SK-N-MC (cell line): ENCODE results near the gene MFSD1.
A peak's percentile ranks its signal among the peaks of the same experiment; 100 is the strongest.
"Not testable (repeated sequence)": the region's sequence is repeated elsewhere in the genome, so short reads cannot be mapped to it uniquely, and the experiment has no call there.

Source experiments
- DNase-seq: peaks from one replicate; pipeline ENCODE4 v3.0.0-alpha.2; 2011; ENCODE audit warnings: low read depth, low spot score
- H3K27ac ChIP-seq: fragments of 200-600 bp; sonication (generic); 2 replicates; pipeline ENCODE4 v1.5.1; 2016; ENCODE audit warnings: mixed run types
- H3K36me3 ChIP-seq: fragments of 200-600 bp; sonication (generic); 2 replicates; pipeline ENCODE4 v1.6.1; 2017; ENCODE audit warnings: antibody characterized with exemption, low read length, mixed read lengths; ENCODE audit not compliant: insufficient read depth
- H3K4me3 ChIP-seq: fragments of 200-600 bp; sonication (generic); 2 replicates; pipeline ENCODE4 v1.5.1; 2016
- H3K9ac ChIP-seq: fragments of 200-600 bp; sonication (generic); 2 replicates; pipeline ENCODE4 v1.8.0; 2017; ENCODE audit warnings: mixed run types, mixed read lengths; ENCODE audit not compliant: insufficient read length
- H3K9me3 ChIP-seq: fragments of 200-600 bp; sonication (generic); 2 replicates; pipeline ENCODE4 v1.6.1; 2017; ENCODE audit warnings: low read depth, mild to moderate bottlenecking, antibody characterized with exemption, low read length, moderate library complexity, mixed read lengths
- EZH2 ChIP-seq: fragments of 200-600 bp; sonication (generic); IDR thresholded peaks from one replicate; pipeline ENCODE4 v1.6.1; 2017; ENCODE audit warnings: antibody characterized with exemption
- FOXP2 ChIP-seq: optimal IDR thresholded peaks from 2 replicates; pipeline ENCODE3; 2011; ENCODE audit warnings: mild to moderate bottlenecking, moderate library complexity; ENCODE audit not compliant: insufficient read depth; ENCODE audit errors: extremely low read length, control extremely low read depth
- POLR2AphosphoS5 ChIP-seq: IDR thresholded peaks from 2 replicates; pipeline ENCODE4 v1.6.1; 2012; ENCODE audit warnings: mild to moderate bottlenecking, low read depth, low read length, borderline replicate concordance

The MFSD1 gene

DNA sequence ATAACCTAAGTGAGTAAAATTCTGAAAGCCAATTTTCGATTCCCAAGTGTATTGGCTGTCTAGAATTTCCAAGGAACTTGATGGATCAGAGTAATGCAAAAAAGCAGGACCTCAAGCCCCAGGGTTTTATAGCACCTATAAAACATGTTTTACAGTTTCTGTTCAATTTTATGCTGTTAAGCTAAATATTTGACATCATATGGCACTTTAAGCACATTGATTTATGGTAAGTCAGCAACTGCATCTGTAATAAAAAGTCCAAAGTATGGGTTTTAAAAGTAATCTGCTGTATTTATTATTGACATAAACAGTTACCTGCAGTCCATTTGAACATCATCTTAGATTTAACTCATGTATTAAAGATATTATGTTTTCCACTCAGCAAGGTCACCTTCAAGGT, 20.0 kb upstream of the MFSD1 start:
- TF ChIP-seq EZH2 (no peak), POLR2AphosphoS5 (no peak), FOXP2 (no peak)
- H3K9me3 ChIP-seq = no peaks in the 10 kb centered on the region
- no peak overlapping the region for H3K27ac ChIP-seq
- DNase-seq = no peak
- no peak overlapping the region for H3K4me3 ChIP-seq
- no peak overlapping the region for H3K9ac ChIP-seq
- H3K36me3 ChIP-seq = no peaks in the 10 kb centered on the region

DNA sequence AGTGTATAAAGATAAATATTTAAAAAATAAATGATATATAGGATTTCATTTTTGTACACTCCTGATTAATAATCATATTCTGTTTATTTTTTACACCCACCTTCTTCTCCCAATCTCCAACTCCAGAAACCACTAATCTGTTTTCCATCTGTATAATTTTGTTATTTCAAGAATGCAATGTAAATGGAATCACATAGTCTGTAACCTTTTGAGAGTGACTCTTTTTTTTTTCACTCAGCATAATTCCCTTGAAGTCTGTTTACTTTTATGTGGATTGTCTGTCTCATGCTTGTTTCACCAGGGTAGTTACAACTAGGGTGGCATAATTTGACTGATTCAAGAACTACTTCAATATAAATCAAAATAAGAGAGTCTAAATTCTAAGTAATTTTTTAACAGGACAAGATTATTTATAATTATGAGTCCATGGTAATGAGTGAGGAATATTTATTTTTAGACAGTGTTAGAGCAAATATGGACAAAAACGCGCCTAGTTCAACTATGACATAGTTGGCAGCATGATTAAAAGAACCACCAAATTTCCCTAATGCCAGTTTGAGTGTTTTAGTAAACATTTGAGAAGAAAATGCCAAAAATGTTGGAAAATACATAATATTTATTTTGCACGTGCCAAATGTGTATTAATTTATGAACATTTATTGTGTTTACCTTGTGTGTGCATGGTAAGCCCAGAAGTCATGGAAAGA, 19.4 kb upstream of the MFSD1 start:
- Histone ChIP-seq H3K4me3 (no peak overlapping the region), H3K9ac (no peak overlapping the region), H3K9me3 (no peaks in the 10 kb centered on the region), H3K27ac (no peak overlapping the region), H3K36me3 (no peaks in the 10 kb centered on the region)
- TF ChIP-seq POLR2AphosphoS5 (no peak), EZH2 (no peak), FOXP2 (no peak)
- DNase-seq = no peak

DNA sequence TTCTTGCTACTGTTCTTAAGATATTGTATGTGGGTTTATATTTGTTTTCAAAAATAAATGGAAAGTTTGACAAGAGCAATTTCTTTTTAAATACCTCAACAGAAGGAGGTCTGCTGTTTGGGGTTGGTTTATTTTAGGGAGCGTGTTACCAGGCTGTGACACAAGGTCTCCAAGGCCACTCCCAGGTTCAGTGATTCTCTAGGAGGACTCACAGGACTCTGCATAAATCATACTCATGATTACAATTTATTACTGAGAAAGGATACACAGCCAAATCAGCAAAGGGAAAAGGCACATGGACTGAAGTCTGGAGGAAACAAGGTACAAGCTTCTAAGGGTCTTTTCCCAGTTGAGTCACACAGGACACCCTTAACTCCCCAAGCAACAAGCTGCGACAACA, 18.8 kb upstream of the MFSD1 start:
- no peak for DNase-seq
- H3K9me3 ChIP-seq = no peaks in the 10 kb centered on the region
- TF ChIP-seq POLR2AphosphoS5 = no peak
- no peak for TF ChIP-seq EZH2
- no peak for TF ChIP-seq FOXP2
- no peak overlapping the region for H3K27ac ChIP-seq
- no peak overlapping the region for H3K4me3 ChIP-seq
- H3K9ac ChIP-seq = no peak overlapping the region
- H3K36me3 ChIP-seq = no peaks in the 10 kb centered on the region

DNA sequence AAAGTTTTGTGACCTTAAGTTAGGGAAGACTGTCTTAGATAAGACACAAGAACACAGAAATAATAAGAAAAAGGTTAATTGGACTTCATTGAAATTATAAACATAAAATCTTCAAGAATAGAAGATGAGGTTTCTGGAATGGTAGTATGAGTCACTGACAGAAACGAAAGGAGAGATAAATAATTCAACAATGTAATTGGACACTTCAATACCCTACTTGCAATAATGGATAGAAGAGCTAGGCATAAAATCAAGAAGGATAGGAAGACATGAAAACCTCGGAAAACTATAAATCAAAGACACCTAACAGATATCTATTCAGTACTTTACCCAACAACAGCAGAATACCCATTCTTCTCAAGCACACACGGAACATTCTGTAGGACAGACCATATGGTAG, 15.9 kb upstream of the MFSD1 start:
- H3K36me3 ChIP-seq = no peaks in the 10 kb centered on the region
- no peak for DNase-seq
- H3K4me3 ChIP-seq = no peak overlapping the region
- TF ChIP-seq POLR2AphosphoS5 = no peak
- no peak for TF ChIP-seq EZH2
- TF ChIP-seq FOXP2 = no peak
- H3K27ac ChIP-seq = no peak overlapping the region
- H3K9ac ChIP-seq = no peak overlapping the region
- H3K9me3 ChIP-seq = no peaks in the 10 kb centered on the region

DNA sequence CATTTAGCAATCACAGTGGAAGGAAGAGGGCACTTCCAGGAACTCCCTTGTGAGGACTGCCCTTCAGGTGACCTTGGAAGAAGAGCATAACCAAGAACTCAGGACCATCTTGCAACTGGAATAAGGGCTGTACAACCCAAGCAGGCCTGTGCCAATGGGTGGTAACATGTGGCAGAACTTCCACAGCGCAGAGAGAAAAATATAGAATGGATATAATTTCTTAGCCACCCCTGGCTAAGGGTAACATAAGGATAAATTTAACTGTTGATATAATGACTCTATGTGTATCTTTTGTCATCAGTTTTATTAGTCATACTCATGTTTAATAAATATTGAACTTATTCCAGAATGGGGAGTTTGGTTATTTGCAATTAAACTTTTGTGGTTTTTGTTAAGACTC, 13.4 kb upstream of the MFSD1 start:
- H3K4me3 ChIP-seq = no peak overlapping the region
- DNase-seq = no peak
- TF ChIP-seq POLR2AphosphoS5 = no peak
- TF ChIP-seq FOXP2 = no peak
- TF ChIP-seq EZH2 = no peak
- H3K9me3 ChIP-seq = no peaks in the 10 kb centered on the region
- H3K36me3 ChIP-seq = no peaks in the 10 kb centered on the region
- H3K9ac ChIP-seq = no peak overlapping the region
- no peak overlapping the region for H3K27ac ChIP-seq

DNA sequence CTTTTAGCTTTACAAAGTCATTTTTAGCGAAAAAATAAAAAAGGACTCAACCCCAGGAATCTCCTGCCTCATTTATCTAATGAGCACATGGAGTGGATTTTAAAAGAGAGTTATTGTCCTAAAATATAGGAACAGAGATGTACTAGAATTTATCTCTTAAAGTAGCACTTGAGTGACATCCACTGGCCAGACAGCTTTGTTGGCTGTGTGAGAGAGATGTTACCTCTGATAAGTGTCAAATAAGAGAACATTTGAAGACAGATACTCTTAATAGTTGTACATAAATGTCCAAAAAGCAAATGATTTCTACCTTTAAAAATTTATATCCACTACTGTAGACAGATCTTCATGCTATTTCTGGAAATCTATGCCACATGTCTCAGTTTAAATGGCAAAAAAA, 12.3 kb upstream of the MFSD1 start:
- no peak for DNase-seq
- TF ChIP-seq POLR2AphosphoS5 (no peak), EZH2 (no peak), FOXP2 (no peak)

DNA sequence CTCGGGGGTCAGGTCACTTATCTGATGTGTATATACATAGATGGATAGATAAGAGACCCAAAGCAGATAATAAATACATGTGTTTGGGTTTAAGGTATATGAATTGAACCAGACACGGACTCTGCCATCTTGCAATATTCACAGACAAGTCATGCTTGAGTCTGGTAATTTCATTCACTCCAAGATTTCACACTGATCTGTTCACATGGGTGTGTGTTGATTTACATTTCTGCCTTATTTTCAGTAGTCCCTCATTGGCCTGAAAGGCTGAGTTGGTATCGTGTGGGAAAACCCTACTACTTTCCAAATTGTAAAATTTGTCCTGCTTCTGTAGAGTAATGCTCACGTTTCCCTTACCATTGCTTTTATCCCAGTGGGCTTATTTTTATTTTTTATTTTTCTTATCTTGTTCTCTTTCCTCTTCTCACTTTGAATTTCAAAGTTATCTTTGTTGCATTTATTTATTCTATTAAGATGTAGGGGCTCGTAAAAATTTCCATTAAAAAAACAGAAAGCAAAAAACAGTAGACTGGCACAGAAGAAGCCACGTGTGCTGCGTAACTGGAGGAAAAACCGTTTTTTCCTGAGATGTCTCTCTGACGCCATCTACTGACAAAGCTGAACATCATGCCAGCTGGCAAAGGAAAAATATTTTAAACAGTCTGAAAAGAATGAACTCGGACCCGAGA, 10.8 kb upstream of the MFSD1 start:
- no peaks in the 10 kb centered on the region for H3K9me3 ChIP-seq
- no peak for TF ChIP-seq EZH2
- no peak for TF ChIP-seq FOXP2
- no peak for TF ChIP-seq POLR2AphosphoS5
- peak overlapping the region; percentile 67 for H3K9ac ChIP-seq
- H3K27ac ChIP-seq = no peak overlapping the region
- peak; percentile 52 for DNase-seq
- peak overlapping the region; percentile 70 for H3K4me3 ChIP-seq
- no peaks in the 10 kb centered on the region for H3K36me3 ChIP-seq

More for the DNA sequence above, 12.3 kb upstream of the MFSD1 start:
- H3K27ac ChIP-seq = no peak overlapping the region
- no peaks in the 10 kb centered on the region for H3K36me3 ChIP-seq
- H3K9me3 ChIP-seq = no peaks in the 10 kb centered on the region
- no peak overlapping the region for H3K9ac ChIP-seq
- H3K4me3 ChIP-seq = no peak overlapping the region

DNA sequence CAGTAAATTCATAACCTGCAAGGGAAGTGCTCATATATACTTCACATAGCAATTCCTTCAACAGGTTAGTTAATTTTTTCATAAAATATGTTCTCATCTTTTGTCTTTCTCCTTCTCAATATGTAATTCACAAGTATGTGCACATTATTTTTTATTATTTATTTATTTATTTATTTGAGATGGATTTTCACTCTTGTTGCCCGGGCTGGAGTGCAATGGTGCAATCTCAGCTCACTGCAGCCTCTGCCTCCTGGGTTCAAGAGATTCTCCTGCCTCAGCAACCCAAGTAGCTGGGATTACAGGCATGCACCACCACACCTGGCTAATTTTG, 10.3 kb upstream of the MFSD1 start:
- Histone ChIP-seq H3K4me3 (peak overlapping the region; percentile 70), H3K9ac (peak overlapping the region; percentile 67)
- not testable (repeated sequence) for H3K27ac ChIP-seq, DNase-seq, H3K36me3 ChIP-seq, H3K9me3 ChIP-seq

DNA sequence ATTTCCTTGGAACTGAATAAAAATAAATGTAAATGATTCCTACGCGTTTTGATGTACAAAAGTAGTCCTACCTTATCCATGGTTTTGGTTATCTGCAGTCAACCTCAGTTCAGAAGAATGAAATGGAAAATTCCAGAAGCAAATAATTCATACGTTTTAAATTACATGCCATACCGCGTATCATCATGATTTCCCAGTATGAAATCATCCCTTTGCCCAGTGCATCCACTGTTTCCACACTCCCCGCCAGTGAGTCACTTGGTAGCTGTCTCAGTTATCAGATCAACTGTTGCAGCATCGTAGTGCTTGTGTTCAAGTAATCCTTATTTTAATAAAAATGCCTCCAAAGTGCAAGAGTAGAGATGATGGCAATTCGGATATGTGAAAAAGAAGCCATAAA, 9.1 kb upstream of the MFSD1 start:
- TF ChIP-seq EZH2 = no peak
- no peak for TF ChIP-seq FOXP2
- TF ChIP-seq POLR2AphosphoS5 = no peak
- no peaks in the 10 kb centered on the region for H3K9me3 ChIP-seq
- H3K36me3 ChIP-seq = no peaks in the 10 kb centered on the region
- no peak for DNase-seq
- H3K4me3 ChIP-seq = no peak overlapping the region
- no peak overlapping the region for H3K27ac ChIP-seq
- H3K9ac ChIP-seq = no peak overlapping the region
